Measurements from ENCODE around the gene MCAT. TPM values are rescaled to one million over a fixed set of nuclear protein-coding genes. Genes with fewer than 3 reads are reported as not detected.
A peak's percentile ranks its signal among the peaks of the same experiment; 100 is the strongest.
"Not testable (repeated sequence)": the region's sequence is repeated elsewhere in the genome, so short reads cannot be mapped to it uniquely, and the experiment has no call there.

Gene MCAT
- total RNA-seq, 4 donors from 2014 or later, result 15.8 to 21.7 (median 19.2) TPM

DNA sequence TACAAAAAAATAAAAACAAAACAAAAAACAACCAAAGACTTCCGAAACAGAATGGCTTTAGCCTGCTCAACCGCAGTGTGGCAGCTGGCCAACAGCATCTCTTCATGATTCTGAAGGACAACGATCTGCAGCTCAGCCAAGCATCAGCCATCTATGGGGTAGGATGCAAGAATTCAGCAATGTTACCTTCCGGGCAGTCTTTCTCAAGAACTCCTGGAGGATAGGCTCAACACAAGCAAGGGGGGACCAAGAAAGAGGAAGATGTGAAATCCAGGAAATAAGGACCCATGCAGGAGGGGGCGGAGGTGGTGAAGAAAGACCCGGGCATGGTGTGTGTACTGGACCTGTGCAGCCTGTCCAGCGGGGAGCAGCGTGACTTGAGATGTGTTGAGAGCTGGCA is 4.6 kb upstream of the MCAT start:
- H3K27me3 ChIP-seq, result no peaks in the 10 kb centered on the region
- H3K36me3 ChIP-seq, result no peaks in the 10 kb centered on the region
- H3K4me3 ChIP-seq, result no peak overlapping the region
- peak overlapping the region in 1 of 4 donors; percentile 16 for H3K27ac ChIP-seq
- no peak for TF ChIP-seq POLR2A (IDR thresholded peaks at IDR 0.05)
- TF ChIP-seq POLR2AphosphoS5 (IDR thresholded peaks at IDR 0.05), result no peak
- no peak for TF ChIP-seq CTCF (IDR thresholded peaks at IDR 0.05)
- no peak for TF ChIP-seq EP300 (IDR thresholded peaks at IDR 0.05)
- no peaks in the 10 kb centered on the region for H3K9me3 ChIP-seq
- no peak for ATAC-seq
- WGBS, 2 donors (ENCODE audit: low coverage in 1 of 2), result 51 to 60% methylated on average over 4 to 8 of the region's 8 CpGs
- H3K4me1 ChIP-seq, result peaks cover 0 to 32% (median 12%) of the 10 kb centered on the region in 3 donors

GRCh38 chr22:43146332-43146731 is 3.1 kb upstream of the MCAT start:
- whole genome bisulfite sequencing, 2 donors (ENCODE audit: low coverage in 1 of 2), result 58 to 100% methylated on average over 6 to 13 of the region's 15 CpGs
- not testable (repeated sequence) for H3K9me3 ChIP-seq, H3K27me3 ChIP-seq, H3K36me3 ChIP-seq, ATAC-seq, H3K4me3 ChIP-seq, H3K27ac ChIP-seq
- H3K4me1 ChIP-seq, result peaks cover 0 to 32% (median 12%) of the 10 kb centered on the region in 3 donors

DNA sequence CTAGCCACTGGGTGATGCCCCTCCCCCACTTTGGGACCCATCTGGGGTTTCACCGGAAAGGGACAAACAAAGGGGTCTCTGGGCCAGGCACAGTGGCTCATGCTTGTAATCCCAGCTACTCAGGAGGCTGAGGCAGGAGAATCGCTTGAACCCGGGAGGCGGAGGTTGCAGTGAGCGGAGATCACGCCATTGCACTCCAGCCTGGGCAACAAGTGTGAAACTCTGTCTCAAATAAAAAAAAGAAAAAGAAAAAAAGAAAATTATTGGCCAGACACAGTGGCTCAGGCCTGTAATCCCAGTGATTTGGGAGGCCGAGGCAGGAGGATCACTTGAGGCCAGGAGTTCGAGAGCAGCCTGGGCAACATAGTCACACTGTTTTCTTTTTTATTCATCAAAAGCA is 2.2 kb upstream of the MCAT start:
- not testable (repeated sequence) for ATAC-seq, H3K9me3 ChIP-seq, H3K27me3 ChIP-seq, H3K36me3 ChIP-seq, H3K4me3 ChIP-seq, H3K27ac ChIP-seq
- peaks cover 0 to 31% (median 7%) of the 10 kb centered on the region in 3 donors for H3K4me1 ChIP-seq
- 75 to 96% methylated on average over 5 to 6 of the region's 8 CpGs for WGBS, 2 donors (ENCODE audit: low coverage in 1 of 2)

GRCh38 chr22:43144949-43145348 is 1.8 kb upstream of the MCAT start:
- TF ChIP-seq POLR2AphosphoS5 (IDR thresholded peaks at IDR 0.05) (no peak), CTCF (IDR thresholded peaks at IDR 0.05) (no peak), POLR2A (IDR thresholded peaks at IDR 0.05) (no peak), EP300 (IDR thresholded peaks at IDR 0.05) (no peak)
- Histone ChIP-seq H3K36me3 (peaks cover 0 to 13% of the 10 kb centered on the region in 2 donors), H3K4me1 (peaks cover 0 to 30% (median 7%) of the 10 kb centered on the region in 3 donors), H3K9me3 (no peaks in the 10 kb centered on the region), H3K4me3 (no peak overlapping the region), H3K27ac (no peak overlapping the region), H3K27me3 (no peaks in the 10 kb centered on the region)
- no peak for ATAC-seq
- 60 to 75% methylated on average over 1 to 3 of the region's 3 CpGs for WGBS, 2 donors (ENCODE audit: low coverage in 1 of 2)

- H3K4me1 ChIP-seq, result peaks cover 0 to 32% (median 2%) of the 10 kb centered on the region in 3 donors
- no peaks in the 10 kb centered on the region for H3K27me3 ChIP-seq
- 52 to 58% methylated on average over 9 of the region's 10 CpGs for WGBS, 2 donors (ENCODE audit: low coverage in 1 of 2)
- TF ChIP-seq CTCF (IDR thresholded peaks at IDR 0.05) (no peak), EP300 (IDR thresholded peaks at IDR 0.05) (no peak), POLR2A (IDR thresholded peaks at IDR 0.05) (no peak), POLR2AphosphoS5 (IDR thresholded peaks at IDR 0.05) (no peak)
- peak overlapping the region in 1 of 4 donors; percentile 7 for H3K27ac ChIP-seq
- no peak overlapping the region for H3K4me3 ChIP-seq
- no peaks in the 10 kb centered on the region for H3K9me3 ChIP-seq
- ATAC-seq, result no peak
- H3K36me3 ChIP-seq, result peaks cover 0 to 94% of the 10 kb centered on the region in 2 donors
Measured at GRCh38 chr22:43136801-43137200, 6.4 kb downstream of the MCAT start.

- H3K4me1 ChIP-seq, result peaks cover 0 to 32% (median 0%) of the 10 kb centered on the region in 3 donors
- H3K27me3 ChIP-seq, result no peaks in the 10 kb centered on the region
- WGBS, 2 donors (ENCODE audit: low coverage in 1 of 2), result 38% methylated on average over 4 of the region's 9 CpGs; no CpG with 5 or more reads in 1 of the 2 donors
- peaks cover 0 to 99% of the 10 kb centered on the region in 2 donors for H3K36me3 ChIP-seq
- peak overlapping the region in 1 of 4 donors; percentile 7 for H3K27ac ChIP-seq
- H3K4me3 ChIP-seq, result no peak overlapping the region
- peak; percentile 40 for ATAC-seq
- H3K9me3 ChIP-seq, result no peaks in the 10 kb centered on the region
- no peak for TF ChIP-seq POLR2AphosphoS5 (IDR thresholded peaks at IDR 0.05)
- TF ChIP-seq CTCF (IDR thresholded peaks at IDR 0.05), result peak in 2 of 4 experiments; percentile 39 to 56
Measured at GRCh38 chr22:43136255-43136654, 6.9 kb downstream of the MCAT start.

Measured in gastroesophageal sphincter (tissue), 4 donors.